K562 (cell line): ENCODE measurements around the gene MALAT1. TPM values are rescaled to one million over a fixed set of nuclear protein-coding genes. Genes with fewer than 3 reads are reported as not detected.

Experiments used
- CREB1 ChIP-seq, 2 experiments: sonication (generic) in 1 of 2; formaldehyde crosslinking in 1 of 2; IDR thresholded peaks; 2 replicates each; pipeline versions ENCODE4 v1.6.1 to v1.8.0; 2012 to 2022; ENCODE audit warnings: inconsistent platforms in 1 of 2, mild to moderate bottlenecking in 1 of 2, missing genetic modification reagents in 1 of 2, moderate library complexity in 1 of 2
- CTCF ChIP-seq, 3 experiments: IDR thresholded peaks in 2 of 3; conservative IDR thresholded peaks in 1 of 3; 2 replicates each; pipeline ENCODE4 v1.5.1; 2011 to 2012; ENCODE audit warnings: low read length in 3 of 3, mild to moderate bottlenecking in 3 of 3, control low read depth in 2 of 3, improper control_type of control experiment in 1 of 3, inconsistent platforms in 1 of 3, low read depth in 1 of 3, mixed read lengths in 1 of 3, moderate library complexity in 1 of 3; ENCODE audit not compliant: insufficient read depth in 2 of 3
- DIDO1 ChIP-seq: fragments of 450-650 bp; IDR thresholded peaks from 2 replicates; pipeline ENCODE4 v1.6.1; 2016; ENCODE audit warnings: low read depth, missing biosample characterization, missing genetic modification characterization
- ESRRA ChIP-seq: fragments of 450-650 bp; IDR thresholded peaks from 2 replicates; pipeline ENCODE4 v1.6.1; 2014; ENCODE audit warnings: low read depth, mild to moderate bottlenecking, moderate library complexity, borderline replicate concordance
- MAFK ChIP-seq: IDR thresholded peaks from 2 replicates; pipeline ENCODE4 v1.6.1; 2011; ENCODE audit warnings: low read length, improper control_type of control experiment
- POLR3G ChIP-seq: IDR thresholded peaks from 2 replicates; pipeline ENCODE4 v1.6.1; 2011; ENCODE audit not compliant: insufficient read length, insufficient replicate concordance; ENCODE audit errors: extremely low read depth
- SNRNP70 ChIP-seq: fragments of 200-400 bp; formaldehyde crosslinking; optimal IDR thresholded peaks from 2 replicates; pipeline ENCODE3; 2017; ENCODE audit warnings: low read depth, low read length
- STAT5B ChIP-seq: fragments of 250-450 bp; sonication (Bioruptor Pico); IDR thresholded peaks from 2 replicates; pipeline ENCODE4 v1.8.0; 2021; ENCODE audit warnings: mild to moderate bottlenecking, inconsistent platforms
- U2AF2 ChIP-seq: fragments of 200-400 bp; formaldehyde crosslinking; optimal IDR thresholded peaks from 2 replicates; pipeline ENCODE3; 2017; ENCODE audit warnings: low read depth, mild to moderate bottlenecking, low read length
- ZFP36 ChIP-seq: fragments of 150-350 bp; IDR thresholded peaks from 2 replicates; pipeline ENCODE4 v1.6.1; 2018; ENCODE audit warnings: low read length, low read depth; ENCODE audit not compliant: partially characterized antibody
- ZNF12 ChIP-seq: sonication (generic); formaldehyde crosslinking; IDR thresholded peaks from 2 replicates; pipeline ENCODE4 v1.4.0; 2020; ENCODE audit warnings: mild to moderate bottlenecking, missing genetic modification reagents
- ZNF174 ChIP-seq: fragments of 250-450 bp; sonication (Bioruptor Pico); IDR thresholded peaks from 2 replicates; pipeline ENCODE4 v1.4.0; 2020; ENCODE audit warnings: mild to moderate bottlenecking
- ZNF239 ChIP-seq: fragments of 250-450 bp; sonication (Bioruptor Pico); IDR thresholded peaks from 2 replicates; pipeline ENCODE4 v1.4.0; 2020; ENCODE audit warnings: mild to moderate bottlenecking
- ZNF24 ChIP-seq: fragments of 450-650 bp; IDR thresholded peaks from 2 replicates; pipeline ENCODE4 v1.6.1; 2016
- polyA plus RNA-seq, 8 experiments: library from polyadenylated mRNA; depleted of rRNA in 4 of 8; stranded (reverse) in 5 of 8; unstranded in 3 of 8; fragments of >200 nt; fragmentation: Nextera tagmentation in 2 of 8; fragmentation: Illumina TruSeq in 1 of 8; extraction: Ambion mirVana in 2 of 8; extraction: Trizol in 1 of 8; gene quantifications; 2 replicates each; pipeline versions ENCODE4 v1.2.1 to v1.2.3, GENCODE V29; 2011 to 2014; ENCODE audit warnings: inconsistent platforms in 1 of 8, missing spikeins in 1 of 8
- total RNA-seq, 7 experiments: library from RNA; depleted of rRNA in 6 of 7; stranded (reverse); fragments of >200 nt in 6 of 7; fragmentation: Illumina TruSeq in 2 of 7; extraction: Trizol in 2 of 7; gene quantifications; 2 replicates each; pipeline versions ENCODE4 v1.2.1 to v1.2.3, GENCODE V29; 2011 to 2021; ENCODE audit warnings: low replicate concordance in 1 of 7
- TF ChIP-seq, protein P1 (sequence below): fragments of 250-450 bp; sonication (Bioruptor Pico); IDR thresholded peaks from 2 replicates; pipeline ENCODE4 v1.5.0; 2022; ENCODE audit warnings: mild to moderate bottlenecking
- TF ChIP-seq, protein P2 (sequence below): sonication (generic); formaldehyde crosslinking; IDR thresholded peaks from 2 replicates; pipeline ENCODE4 v1.8.1; 2023; ENCODE audit warnings: mild to moderate bottlenecking, missing genetic modification reagents

The MALAT1 gene
- total and polyA plus RNA-seq, 9 of the 15 experiments (the other 6 are each of a cell fraction or from before 2014, with no cell fraction given): 363 to 8,715 (median 2,351) TPM

- TF ChIP-seq, protein P1, sequence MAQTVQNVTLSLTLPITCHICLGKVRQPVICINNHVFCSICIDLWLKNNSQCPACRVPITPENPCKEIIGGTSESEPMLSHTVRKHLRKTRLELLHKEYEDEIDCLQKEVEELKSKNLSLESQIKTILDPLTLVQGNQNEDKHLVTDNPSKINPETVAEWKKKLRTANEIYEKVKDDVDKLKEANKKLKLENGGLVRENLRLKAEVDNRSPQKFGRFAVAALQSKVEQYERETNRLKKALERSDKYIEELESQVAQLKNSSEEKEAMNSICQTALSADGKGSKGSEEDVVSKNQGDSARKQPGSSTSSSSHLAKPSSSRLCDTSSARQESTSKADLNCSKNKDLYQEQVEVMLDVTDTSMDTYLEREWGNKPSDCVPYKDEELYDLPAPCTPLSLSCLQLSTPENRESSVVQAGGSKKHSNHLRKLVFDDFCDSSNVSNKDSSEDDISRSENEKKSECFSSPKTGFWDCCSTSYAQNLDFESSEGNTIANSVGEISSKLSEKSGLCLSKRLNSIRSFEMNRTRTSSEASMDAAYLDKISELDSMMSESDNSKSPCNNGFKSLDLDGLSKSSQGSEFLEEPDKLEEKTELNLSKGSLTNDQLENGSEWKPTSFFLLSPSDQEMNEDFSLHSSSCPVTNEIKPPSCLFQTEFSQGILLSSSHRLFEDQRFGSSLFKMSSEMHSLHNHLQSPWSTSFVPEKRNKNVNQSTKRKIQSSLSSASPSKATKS (CRISPR knock-in tag): no peak
- no peak for TF ChIP-seq ZNF239 (CRISPR knock-in tag)
- TF ChIP-seq ZNF24: no peak
- TF ChIP-seq ESRRA: peak; percentile 65; the same call in 1 of the 2 replicates
- TF ChIP-seq STAT5B (CRISPR knock-in tag): no peak
- TF ChIP-seq POLR3G: no peak
- TF ChIP-seq, protein P2, sequence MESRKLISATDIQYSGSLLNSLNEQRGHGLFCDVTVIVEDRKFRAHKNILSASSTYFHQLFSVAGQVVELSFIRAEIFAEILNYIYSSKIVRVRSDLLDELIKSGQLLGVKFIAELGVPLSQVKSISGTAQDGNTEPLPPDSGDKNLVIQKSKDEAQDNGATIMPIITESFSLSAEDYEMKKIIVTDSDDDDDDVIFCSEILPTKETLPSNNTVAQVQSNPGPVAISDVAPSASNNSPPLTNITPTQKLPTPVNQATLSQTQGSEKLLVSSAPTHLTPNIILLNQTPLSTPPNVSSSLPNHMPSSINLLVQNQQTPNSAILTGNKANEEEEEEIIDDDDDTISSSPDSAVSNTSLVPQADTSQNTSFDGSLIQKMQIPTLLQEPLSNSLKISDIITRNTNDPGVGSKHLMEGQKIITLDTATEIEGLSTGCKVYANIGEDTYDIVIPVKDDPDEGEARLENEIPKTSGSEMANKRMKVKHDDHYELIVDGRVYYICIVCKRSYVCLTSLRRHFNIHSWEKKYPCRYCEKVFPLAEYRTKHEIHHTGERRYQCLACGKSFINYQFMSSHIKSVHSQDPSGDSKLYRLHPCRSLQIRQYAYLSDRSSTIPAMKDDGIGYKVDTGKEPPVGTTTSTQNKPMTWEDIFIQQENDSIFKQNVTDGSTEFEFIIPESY (CRISPR knock-in tag): no peak
- TF ChIP-seq SNRNP70: no peak
- no peak for TF ChIP-seq ZNF12 (CRISPR knock-in tag)
- TF ChIP-seq CTCF (IDR thresholded peaks at IDR 0.05 in 2 of 3, conservative IDR thresholded peaks at IDR 0.05 in 1 of 3; ENCODE audit: insufficient read depth in 2 of 3, low read depth in 1 of 3, low read length in 3 of 3): peak in 1 of 3 experiments; percentile 6; a peak in 1 of 6 replicates
- TF ChIP-seq MAFK: no peak
- TF ChIP-seq ZFP36: no peak
- TF ChIP-seq U2AF2: no peak
- no peak for TF ChIP-seq DIDO1 (tag)
- TF ChIP-seq ZNF174 (CRISPR knock-in tag): no peak
- TF ChIP-seq CREB1 (IDR thresholded peaks at IDR 0.05): peak; percentile 74; the same call in 1 of the 2 replicates
- TF ChIP-seq CREB1 (CRISPR knock-in tag; IDR thresholded peaks at IDR 0.05): peak; percentile 60; the same call in 1 of the 2 replicates
Measured at GRCh38 chr11:65478388-65479183, 20.3 kb upstream of the MALAT1 start (continued).
